Posterior vena cava (tissue), 2 donors: ENCODE data around the gene RIPPLY2. TPM values are rescaled to one million over a fixed set of nuclear protein-coding genes. Genes with fewer than 3 reads are reported as not detected.
"Not testable (repeated sequence)": the region's sequence is repeated elsewhere in the genome, so short reads cannot be mapped to it uniquely, and the experiment has no call there.

Source experiments
- DNase-seq: peaks from one replicate; pipeline ENCODE4 v3.0.0-alpha.2; 2020; ENCODE audit warnings: low spot score
- intact Hi-C, 2 donors: fragments of 100-400 bp; cut with DNase I; formaldehyde crosslinking; loops; one replicate each; pipeline versions ENCODE4 v1.14.1 to v1.14.2; 2022 to 2023
- total RNA-seq, 2 donors: library from RNA; stranded (reverse); fragmentation: NEBNext Ultra II Directional; extraction: Animal tissue kit (Norgen Biotek cat#: 25700); gene quantifications; one replicate each; pipeline ENCODE4 v1.2.1, GENCODE V29; 2021
- donor health status: DM: yes; HTN: yes; CAD: no.
- donor health status: DM: yes; HTN: yes; CAD: no.

The RIPPLY2 gene
- total RNA-seq, 2 donors from 2014 or later = not detected

GRCh38 chr6:83890520-83890919 is 37.4 kb downstream of the RIPPLY2 start:
- intact Hi-C loops = no loop called here
- no peak for DNase-seq

- intact Hi-C loops = no loop called here
Measured at GRCh38 chr6:83891586-83891985, 38.4 kb downstream of the RIPPLY2 start.

DNA sequence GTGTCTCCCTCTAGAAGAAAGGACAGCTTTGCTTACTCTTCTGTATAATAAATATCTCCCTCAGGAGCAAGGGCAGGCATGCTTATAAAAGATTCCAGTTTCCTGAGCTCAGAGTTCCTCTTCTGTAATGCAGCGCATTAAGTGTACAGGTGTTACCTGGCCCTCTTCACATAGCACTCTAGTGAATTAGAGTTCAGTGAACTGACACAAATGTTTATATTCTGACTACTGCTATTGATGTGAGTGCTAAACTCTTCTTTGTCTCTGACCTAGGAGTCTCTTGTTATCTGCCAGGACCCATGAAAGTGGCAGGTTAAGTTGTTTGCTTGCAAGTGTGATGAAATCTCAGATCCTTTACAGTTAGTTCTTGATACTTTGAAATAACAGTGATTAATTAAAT is 39.9 kb downstream of the RIPPLY2 start:
- no peak for DNase-seq
- intact Hi-C loops = no loop called here

More at GRCh38 chr6:83891586-83891985, 38.4 kb downstream of the RIPPLY2 start:
- no peak for DNase-seq

DNA sequence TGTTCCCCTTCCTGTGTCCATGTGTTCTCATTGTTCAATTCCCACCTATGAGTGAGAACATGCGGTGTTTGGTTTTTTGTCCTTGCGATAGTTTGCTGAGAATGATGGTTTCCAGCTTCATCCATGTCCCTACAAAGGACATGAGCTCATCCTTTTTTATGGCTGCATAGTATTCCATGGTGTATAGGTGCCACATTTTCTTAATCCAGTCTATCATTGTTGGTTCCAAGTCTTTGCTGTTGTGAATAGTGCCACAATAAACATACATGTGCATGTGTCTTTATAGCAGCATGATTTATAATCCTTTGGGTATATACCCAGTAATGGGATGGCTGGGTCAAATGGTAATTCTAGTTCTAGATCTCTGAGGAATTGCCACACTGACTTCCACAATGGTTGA is 43.9 kb downstream of the RIPPLY2 start:
- DNase-seq, intact Hi-C loops: not testable (repeated sequence)

DNA sequence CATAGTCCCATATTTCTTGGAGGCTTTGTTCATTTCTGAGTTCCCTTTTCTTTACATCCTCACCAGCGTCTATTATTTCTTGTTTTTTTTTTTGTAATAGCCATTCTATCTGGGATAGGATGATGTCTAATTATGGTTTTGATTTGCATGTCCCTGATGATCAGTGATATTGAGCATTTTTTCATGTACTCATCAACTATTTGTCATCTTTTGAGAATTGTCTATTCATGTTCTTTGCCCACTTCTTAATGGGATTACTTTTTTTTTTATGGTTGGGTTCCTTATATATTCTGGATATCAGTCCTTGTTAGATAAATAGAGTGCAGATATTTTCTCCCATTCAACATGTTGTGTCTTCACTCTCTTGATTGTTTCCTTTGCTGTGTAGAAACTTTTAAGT is 48.5 kb downstream of the RIPPLY2 start:
- no peak for DNase-seq
- intact Hi-C loops = no loop called here

- intact Hi-C loops = no loop called here
- DNase-seq = no peak
Measured at GRCh38 chr6:83904395-83904794, 51.2 kb downstream of the RIPPLY2 start.

GRCh38 chr6:83905648-83906047 is 52.5 kb downstream of the RIPPLY2 start:
- no peak for DNase-seq
- intact Hi-C loops = no loop called here

Other genes with a start within 250 kb of the RIPPLY2 start
- 1 to 10 TPM in 1 of 2 donors, under 1 TPM in 1; 0.97 to 4.0 TPM for gene SNAP91, start 144.3 kb upstream of the RIPPLY2 start, total RNA-seq
- gene CYB5R4, start 6.3 kb downstream of the RIPPLY2 start, total RNA-seq = 10 to 100 TPM; 16.8 to 16.9 TPM
- gene MRAP2, start 180.4 kb downstream of the RIPPLY2 start, total RNA-seq = 1 to 10 TPM; 2.3 to 3.7 TPM